UCSD-AML1 (cell line): ENCODE data around the gene SLC6A12.
A peak's percentile ranks its signal among the peaks of the same experiment; 100 is the strongest.

Experiments
- DNase-seq: peaks from one replicate; lab custom pipeline; 2025; ENCODE audit not compliant: unreplicated experiment; lab: John Stamatoyannopoulos, UW

Gene SLC6A12

GRCh38 chr12:179131-179884 is 34.6 kb downstream of the SLC6A12 start:
- no peak for DNase-seq

GRCh38 chr12:178829-179109 is 35.2 kb downstream of the SLC6A12 start:
- DNase-seq, result no peak

DNA sequence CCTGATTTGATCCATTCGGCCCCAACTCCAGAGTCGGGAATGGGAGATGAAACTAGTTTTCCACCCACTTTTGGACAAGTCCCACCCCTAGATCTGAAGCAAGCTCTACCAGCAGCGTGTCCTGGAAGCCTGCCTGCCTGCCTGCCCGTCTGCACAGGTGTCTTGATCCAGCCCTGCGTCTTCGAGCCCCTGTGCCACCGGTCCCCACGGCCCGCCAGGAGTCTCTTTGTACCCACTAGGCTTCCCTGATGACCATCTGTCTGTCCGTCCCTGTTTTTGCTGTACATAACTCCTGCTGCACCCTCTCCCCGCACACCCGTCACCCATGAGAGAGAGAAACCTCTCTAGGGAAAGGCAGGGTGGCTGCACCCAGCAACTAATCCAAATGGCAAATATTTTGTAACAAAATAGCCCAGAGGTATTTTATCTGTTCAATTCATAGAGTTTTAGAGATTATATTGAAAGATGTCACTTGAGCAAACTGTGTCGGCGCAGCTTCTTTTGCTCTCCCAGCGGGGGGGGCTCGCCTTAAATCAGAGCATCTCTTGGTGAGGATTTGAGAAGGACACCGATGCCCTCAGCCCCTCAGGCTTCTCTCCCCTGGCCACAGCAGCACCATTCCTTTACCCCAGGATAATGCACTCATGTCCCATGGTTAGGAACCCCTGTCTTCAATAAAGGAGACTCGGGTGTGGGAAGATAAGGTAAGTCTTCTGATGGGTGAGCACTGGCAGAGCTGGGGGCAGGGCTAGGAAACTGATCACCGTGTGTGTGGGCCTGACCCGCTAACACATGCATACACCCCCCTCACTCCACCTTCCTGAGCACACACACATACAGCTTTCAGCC is 35.8 kb downstream of the SLC6A12 start:
- DNase-seq, result no peak

DNA sequence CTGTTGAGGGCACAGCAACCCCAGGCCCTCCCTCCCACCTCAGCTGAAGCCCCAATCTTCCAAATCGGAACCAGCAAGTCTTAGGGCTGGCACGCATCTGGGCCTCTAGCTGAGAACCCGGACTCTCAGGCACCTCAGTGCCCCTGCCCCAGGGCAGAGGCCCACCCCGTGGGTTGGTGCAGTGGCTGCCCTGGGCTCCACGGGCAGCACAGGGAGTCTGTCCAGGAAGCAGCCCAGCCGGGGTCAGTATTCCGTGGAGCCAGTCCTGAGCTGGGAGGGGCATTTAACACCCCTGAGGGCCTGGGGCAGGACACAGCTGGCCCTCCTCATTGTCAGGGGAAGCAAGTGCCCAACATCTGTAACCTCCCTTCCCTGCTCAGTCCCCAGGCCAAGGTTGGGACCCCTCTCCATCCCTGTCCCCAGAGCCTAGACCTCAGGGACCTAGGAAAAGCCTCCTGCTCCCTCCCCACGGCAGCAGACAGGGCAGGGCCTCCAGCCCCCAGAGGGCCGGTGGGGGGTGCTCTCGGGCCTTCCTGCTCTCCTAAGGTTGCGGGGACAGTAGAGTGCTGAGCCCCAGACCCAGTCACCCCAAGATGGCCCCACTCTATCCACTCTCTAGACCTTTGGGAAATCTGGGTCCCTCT is 36.5 kb downstream of the SLC6A12 start:
- no peak for DNase-seq

GRCh38 chr12:176321-177181 is 37.4 kb downstream of the SLC6A12 start:
- DNase-seq, result no peak

DNA sequence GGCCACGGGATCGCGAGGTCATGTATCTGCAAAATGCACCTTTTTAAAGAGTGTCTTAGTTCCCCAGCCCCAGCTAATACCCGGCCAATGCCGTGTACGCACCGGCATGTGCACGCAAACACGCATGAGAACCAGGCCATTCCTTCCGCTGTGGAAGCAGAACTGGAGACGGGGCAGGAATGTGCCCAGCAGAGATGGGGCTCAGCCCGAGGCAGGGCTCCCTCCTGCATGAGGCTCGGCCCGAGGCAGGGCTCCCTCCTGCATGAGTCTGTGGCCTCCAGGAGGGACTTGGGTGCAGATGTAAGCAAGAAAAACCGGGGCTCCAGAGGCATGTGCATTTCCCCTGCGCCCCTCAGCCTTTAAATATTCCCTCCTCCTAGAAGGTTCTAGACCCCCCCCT is 38.2 kb downstream of the SLC6A12 start:
- DNase-seq, result no peak

DNA sequence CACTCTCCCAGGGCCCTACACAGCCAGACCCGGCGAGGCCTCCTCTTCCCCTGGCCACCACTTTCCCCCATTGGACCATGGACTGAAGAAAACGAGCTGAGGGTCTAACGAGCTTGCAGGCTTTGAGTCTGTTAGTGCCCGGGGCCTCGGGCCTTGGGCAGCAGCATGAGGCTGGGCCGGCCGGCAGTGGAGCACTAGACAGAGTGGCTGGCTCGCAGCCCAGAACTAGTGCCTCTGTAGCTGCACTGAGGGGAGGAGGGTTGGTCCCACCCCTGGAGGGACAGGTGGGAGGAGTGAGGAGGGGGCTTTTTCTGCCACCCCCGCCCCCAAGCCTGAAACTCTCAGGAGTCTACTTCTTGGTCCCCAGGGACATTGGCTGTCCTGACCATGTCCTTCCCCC is 38.7 kb downstream of the SLC6A12 start:
- no peak for DNase-seq

GRCh38 chr12:174596-174995 is 39.4 kb downstream of the SLC6A12 start:
- DNase-seq, result no peak

DNA sequence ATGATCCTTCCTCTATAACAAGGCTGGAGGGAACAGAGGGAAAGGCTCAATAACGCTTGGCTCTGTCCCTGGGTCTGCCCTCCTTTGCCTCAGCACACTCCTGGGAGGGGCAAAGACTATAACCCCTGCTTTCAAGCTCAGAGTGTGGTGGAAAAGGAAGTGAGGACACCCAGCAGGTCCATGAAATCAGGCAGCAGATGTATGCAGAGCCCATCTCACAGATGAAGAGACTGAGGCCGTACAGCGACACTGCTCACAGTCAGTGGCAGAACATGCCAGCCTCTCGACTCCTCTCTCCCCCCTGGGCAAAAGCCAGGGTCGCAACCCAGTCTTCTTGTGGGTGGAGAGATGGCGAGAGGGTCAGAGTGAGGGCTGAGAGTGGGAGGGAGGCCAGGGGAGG is 39.8 kb downstream of the SLC6A12 start:
- DNase-seq, result no peak

GRCh38 chr12:172732-173161 is 41.2 kb downstream of the SLC6A12 start:
- DNase-seq, result peak; percentile 48

DNA sequence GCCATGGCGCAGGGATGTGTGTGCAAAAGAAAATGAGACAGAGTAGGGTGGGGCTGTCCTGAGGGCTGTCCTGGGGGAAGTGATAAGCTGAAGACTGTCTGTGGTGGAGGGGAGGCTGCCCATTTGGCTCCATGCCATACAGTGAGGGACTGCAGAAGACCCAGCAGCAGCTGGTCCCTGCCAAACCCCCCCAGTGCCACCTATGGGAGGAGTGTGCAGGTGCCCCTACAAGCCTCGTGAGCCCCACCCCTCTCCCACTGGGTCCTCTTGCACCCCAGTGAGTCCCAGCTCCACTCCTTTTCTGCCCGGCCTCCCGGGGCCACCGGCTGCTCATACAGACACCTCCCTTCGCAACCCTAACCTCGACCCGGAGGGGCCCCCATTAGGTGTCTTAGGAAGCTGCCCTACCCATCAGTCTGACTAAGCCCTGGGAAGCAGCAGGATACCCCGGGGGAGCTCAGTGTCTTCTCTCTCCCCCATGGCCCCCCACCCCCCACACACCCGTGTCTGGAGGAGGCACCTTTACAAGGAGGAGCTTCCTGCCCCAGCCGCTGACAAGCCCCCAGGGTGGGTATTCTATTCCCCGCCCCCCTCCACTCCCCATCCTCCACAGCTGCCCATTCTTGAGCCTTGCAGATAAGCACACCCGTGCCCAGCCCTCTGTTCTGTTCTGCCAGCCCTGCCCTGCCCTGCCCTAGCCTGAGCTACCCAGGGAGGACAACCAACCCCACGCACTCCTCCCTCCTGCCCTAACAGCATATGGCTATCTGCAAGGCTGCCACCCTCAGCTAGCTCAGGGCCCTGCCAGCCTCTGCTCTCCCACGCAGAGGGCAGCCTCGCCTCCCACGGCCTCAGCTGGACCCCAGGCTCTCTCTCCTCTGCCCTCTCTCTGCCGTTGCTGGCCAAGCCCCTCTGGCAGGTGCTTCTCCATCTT is 41.9 kb downstream of the SLC6A12 start:
- DNase-seq, result peak; percentile 48

DNA sequence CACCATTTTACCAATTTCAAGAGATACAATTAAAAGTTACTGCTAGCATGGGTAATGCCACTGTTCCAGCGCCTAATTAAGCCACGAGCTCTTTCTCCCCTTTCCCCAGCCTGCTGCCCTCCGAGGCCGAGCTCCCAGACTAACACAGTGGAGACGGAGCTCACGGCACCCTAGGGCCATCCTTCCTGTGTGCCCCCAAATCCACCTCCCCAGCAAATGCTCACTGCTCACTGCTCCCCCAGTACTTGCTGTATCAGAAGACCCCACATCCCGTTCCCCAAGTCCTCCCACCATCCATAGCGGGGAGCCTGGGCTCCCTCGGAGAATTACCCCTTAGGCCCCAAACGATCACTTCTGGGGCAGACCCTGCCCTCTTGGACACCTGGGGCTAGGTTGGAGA is 42.7 kb downstream of the SLC6A12 start:
- DNase-seq, result no peak

DNA sequence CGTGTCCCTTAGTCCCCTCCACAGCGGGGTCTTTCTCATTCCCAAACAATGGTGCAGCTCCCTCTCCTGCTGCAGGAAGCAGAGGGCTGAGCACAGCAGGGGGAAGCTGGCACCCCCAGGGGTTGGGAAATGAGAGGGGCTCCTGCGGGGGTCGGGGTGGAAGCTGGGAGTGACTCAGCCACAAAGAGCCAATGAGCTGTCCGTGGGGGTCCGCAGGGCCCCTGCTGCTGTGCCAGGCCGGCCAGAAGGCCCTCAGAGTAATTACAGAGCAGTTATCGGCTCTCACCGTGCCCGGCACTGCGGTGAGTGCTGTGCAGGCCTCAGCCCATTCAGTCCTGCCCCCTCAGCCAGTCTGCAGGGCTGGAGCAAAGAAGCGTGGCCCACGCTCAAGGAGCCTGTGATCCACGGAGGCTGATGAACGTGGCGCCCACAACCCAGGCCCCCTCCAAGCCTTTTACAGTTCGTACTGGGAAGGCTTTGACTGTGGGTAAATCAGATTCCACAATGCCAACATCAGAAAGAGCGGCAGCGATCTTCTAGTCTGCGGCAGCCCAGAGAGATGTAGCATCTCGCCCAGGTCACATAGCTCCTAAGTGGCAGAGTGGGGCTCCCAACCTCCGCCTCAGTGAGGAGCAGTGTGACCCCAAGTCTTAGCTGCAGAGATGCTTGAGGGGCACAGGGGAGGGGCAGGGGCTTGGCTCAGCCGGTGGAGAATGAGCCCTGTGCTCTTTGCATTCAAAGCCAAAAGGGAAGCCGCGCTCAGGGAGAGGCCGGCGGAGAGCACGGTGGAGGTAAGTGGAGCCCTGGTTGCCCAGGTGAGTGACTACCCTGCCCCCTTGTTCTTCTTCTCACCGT is 43.4 kb downstream of the SLC6A12 start:
- DNase-seq, result no peak

DNA sequence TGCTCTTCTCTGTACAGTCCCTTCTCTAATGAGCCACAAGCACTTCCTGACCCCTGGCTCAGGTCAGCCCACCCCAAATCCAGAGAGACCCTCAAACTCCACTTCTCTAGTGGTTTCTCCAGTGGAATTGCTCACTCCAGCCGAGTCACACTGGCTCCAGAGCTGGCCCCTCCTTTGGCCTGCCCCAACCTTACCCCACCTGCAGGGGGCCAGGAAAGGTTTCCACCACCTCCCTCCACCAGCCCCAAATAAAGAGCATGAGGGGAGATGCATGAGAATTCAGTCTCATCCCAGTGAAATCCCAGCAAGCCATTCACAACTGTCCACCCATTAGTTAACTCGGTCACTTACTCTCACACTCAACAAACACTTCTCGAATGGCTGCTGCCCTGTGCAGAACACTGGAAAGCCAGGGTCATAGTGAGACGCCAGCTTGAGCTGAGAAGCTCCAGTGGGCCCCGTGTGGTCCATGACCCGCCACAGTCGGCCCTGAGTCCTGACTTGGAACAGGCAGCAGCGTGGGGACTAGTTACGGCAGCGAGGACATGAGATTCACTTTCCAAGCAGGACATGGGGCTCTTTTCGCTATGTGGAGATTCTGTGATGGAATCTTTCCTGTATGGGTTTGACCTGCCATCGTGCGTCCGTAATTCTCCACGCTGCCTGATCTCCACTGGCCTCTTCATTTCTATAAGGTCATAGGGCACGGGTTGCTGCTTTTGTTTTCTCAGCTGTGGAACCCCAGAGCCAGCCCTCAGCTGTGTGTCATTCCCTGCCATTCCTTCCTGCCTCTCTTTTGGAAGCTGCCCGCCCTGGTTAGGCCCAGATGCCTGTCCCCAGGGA is 44.2 kb downstream of the SLC6A12 start:
- DNase-seq, result no peak

GRCh38 chr12:168763-169525 is 45.0 kb downstream of the SLC6A12 start:
- DNase-seq, result peak; percentile 40

DNA sequence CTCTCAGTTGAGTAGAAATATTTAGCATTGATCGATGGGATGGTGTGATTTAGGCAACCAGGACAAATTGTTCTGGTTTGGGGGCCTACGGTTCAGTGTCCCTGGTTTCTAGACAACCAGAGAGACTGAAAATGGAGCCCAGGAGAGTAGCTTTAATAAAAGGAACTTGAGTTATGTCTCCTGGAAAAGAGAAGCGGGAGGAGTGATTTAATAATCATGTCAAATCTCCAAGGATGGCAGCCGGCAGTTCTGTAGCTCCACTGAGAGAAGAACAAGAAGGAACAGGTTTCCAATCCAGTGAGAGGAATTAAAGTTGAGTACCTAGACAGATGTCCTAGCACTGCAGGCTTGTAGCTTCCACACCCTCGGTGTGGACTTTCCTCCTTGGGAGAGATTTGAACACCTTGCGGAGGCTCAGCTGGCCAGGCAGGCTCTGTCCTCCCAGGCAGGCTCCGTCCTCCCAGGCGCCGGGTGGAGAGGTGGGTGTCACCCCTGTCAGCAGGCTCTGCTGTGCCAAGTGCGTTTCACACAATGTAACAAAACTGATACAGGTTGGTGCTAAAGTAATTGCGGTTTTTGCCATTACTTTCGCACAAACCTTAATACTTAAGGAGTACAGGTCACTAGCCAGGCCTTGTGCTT is 45.9 kb downstream of the SLC6A12 start:
- no peak for DNase-seq
